Chondrocyte (in vitro differentiated cells): ENCODE data around the gene UNC119B. TPM values are rescaled to one million over a fixed set of nuclear protein-coding genes. Genes with fewer than 3 reads are reported as not detected.

Experiments used
- DNase-seq: peaks from one replicate; pipeline ENCODE4 v3.0.0; 2021; ENCODE audit warnings: mixed read lengths, low spot score
- H3K27ac Mint-ChIP-seq: one replicate; pipeline ENCODE4 v1.8.0; 2021; ENCODE audit warnings: mild to moderate bottlenecking, moderate library complexity, mixed read lengths; ENCODE audit not compliant: unreplicated experiment
- H3K27me3 Mint-ChIP-seq: 2 replicates; pipeline ENCODE4 v1.8.0; 2021; ENCODE audit warnings: low read depth, mixed read lengths
- H3K36me3 Mint-ChIP-seq: 2 replicates; pipeline ENCODE4 v1.8.0; 2021; ENCODE audit warnings: low read depth, mixed read lengths
- H3K4me1 Mint-ChIP-seq: 2 replicates; pipeline ENCODE4 v1.8.0; 2021; ENCODE audit warnings: low read depth, mild to moderate bottlenecking, mixed read lengths
- H3K4me3 Mint-ChIP-seq: one replicate; pipeline ENCODE4 v1.8.0; 2021; ENCODE audit warnings: mild to moderate bottlenecking, moderate library complexity, mixed read lengths; ENCODE audit not compliant: unreplicated experiment
- H3K9me3 Mint-ChIP-seq: 2 replicates; pipeline ENCODE4 v1.8.0; 2021; ENCODE audit warnings: low read depth, mixed read lengths
- CTCF ChIP-seq: fragments of 200-600 bp; sonication (generic); IDR thresholded peaks from 2 replicates; pipeline ENCODE4 v1.5.0; 2021; ENCODE audit warnings: antibody characterized with exemption, mild to moderate bottlenecking, moderate library complexity
- total RNA-seq: library from RNA; stranded (reverse); gene quantifications from 3 replicates; pipeline ENCODE4 v1.2.1, GENCODE V29; 2021

The UNC119B gene
- total RNA-seq, 1 donor from 2014 or later: 22.3 TPM

DNA sequence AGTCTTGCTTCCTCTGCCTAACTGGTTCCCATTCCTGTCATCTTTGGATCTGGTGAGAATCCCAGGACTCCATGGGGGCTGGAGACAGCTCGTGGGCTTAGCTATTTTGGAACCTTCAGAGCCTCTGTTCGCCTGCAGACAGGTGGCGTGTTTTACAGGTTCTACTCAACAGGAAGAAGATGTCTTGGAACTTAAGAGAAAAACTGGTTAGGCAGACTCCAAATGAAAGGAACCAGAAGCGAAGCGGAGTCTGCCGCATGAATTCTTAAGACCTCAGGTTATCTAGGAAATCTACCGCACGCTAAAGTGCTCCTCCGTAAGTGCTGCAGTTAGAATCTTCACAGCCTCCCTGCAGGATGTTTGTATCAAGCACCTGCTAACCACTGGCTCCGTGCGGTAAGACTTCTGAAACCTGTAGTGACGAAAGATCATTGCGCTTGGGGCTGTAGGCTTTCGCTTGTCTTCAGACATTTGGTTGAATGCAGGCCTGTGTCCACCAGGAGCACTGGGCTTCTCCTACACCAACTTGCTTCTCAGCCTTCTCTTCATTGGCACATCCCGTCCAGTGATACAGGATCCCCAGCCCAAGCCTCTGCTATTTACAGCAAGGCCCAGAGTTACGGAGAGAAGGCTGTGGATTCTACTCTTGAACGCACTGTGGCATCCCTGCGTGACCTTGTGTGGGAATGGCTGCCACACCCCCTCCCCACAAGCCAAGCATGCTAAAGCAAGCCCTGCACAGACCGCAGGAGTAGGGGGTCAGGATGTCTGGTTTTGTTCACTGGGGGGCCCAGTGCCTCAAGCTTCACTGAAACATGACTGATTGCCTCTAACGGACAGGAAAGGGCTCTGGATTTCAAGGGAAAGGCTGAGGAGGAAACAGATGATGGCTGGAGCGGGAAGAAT is 50.3 kb downstream of the UNC119B start:
- H3K27me3 Mint-ChIP-seq: no peaks in the 10 kb centered on the region
- H3K9me3 Mint-ChIP-seq: peaks cover under 1% of the 10 kb centered on the region
- H3K36me3 Mint-ChIP-seq: peaks cover 14% of the 10 kb centered on the region
- DNase-seq: no peak
- H3K4me1 Mint-ChIP-seq: peaks cover 27% of the 10 kb centered on the region
- H3K4me3 Mint-ChIP-seq: peak overlapping the region; percentile 52
- H3K27ac Mint-ChIP-seq: peak overlapping the region; percentile 98
- TF ChIP-seq CTCF: no peak

DNA sequence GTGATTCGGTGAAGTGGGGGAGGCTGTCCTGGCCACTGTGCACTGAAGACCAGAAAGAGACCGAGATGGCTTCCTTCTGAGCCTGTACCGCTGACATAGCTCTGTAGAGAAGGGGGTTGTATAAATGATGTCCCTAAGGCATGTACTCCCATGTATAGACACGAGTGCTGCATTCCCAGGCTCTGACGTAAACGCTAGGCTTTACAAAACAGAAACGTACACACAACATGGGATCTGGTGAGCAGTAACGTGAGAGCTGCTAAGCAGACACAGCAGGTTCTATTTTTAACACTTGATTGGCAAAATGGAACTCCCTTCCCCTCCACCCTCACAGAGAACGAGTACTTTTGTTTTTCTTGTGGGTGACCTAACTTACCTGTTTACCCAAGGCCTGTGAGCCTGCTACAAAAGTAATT is 51.3 kb downstream of the UNC119B start:
- Mint-ChIP-seq H3K36me3 (peaks cover 20% of the 10 kb centered on the region), H3K4me1 (peaks cover 27% of the 10 kb centered on the region), H3K27ac (peak overlapping the region; percentile 98), H3K4me3 (peak overlapping the region; percentile 52), H3K27me3 (no peaks in the 10 kb centered on the region), H3K9me3 (no peaks in the 10 kb centered on the region)
- DNase-seq: no peak
- TF ChIP-seq CTCF: no peak

- H3K36me3 Mint-ChIP-seq: peaks cover 22% of the 10 kb centered on the region
- peaks cover 27% of the 10 kb centered on the region for H3K4me1 Mint-ChIP-seq
- no peak for TF ChIP-seq CTCF
- H3K9me3 Mint-ChIP-seq: no peaks in the 10 kb centered on the region
- peak overlapping the region; percentile 52 for H3K4me3 Mint-ChIP-seq
- peak overlapping the region; percentile 98 for H3K27ac Mint-ChIP-seq
- no peak for DNase-seq
- H3K27me3 Mint-ChIP-seq: no peaks in the 10 kb centered on the region
Measured at GRCh38 chr12:120762086-120762485, 51.8 kb downstream of the UNC119B start.

GRCh38 chr12:120763250-120763649 is 53.0 kb downstream of the UNC119B start:
- Mint-ChIP-seq H3K27me3 (no peaks in the 10 kb centered on the region), H3K27ac (peak overlapping the region; percentile 98), H3K9me3 (no peaks in the 10 kb centered on the region), H3K36me3 (peaks cover 26% of the 10 kb centered on the region), H3K4me1 (peaks cover 27% of the 10 kb centered on the region), H3K4me3 (no peak overlapping the region)
- no peak for TF ChIP-seq CTCF
- no peak for DNase-seq

- Mint-ChIP-seq H3K27ac (no peak overlapping the region), H3K4me3 (no peak overlapping the region), H3K36me3 (peaks cover 31% of the 10 kb centered on the region), H3K9me3 (no peaks in the 10 kb centered on the region), H3K27me3 (no peaks in the 10 kb centered on the region), H3K4me1 (peaks cover 27% of the 10 kb centered on the region)
- no peak for DNase-seq
- no peak for TF ChIP-seq CTCF
Measured at GRCh38 chr12:120764816-120765215, 54.6 kb downstream of the UNC119B start.
